ENCODE results near the gene MCTP1. TPM values are rescaled to one million over a fixed set of nuclear protein-coding genes. Genes with fewer than 3 reads are reported as not detected.

MCTP1 gene
- total and polyA plus RNA-seq, 4 experiments from 2014 or later = 0.31 to 0.42 (median 0.39) TPM; not detected in 1

DNA sequence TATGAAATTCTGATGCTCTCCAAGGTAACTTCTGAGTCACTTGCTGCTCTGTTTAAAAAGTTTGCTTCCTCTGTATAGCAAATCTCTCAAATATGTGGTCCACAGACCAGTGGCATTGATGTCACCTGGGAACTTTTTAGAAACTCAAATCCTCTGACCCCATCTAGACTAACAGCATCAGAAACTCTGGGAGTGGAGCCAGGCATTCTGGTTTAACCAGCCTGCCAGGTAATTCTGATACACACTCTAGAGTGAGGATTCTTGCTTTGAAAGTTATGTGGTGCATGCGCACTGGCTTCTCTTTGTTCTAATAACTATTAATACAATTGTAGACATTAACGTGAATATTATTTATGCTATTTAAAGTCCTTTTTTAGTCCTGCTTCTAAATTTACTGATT, 368.3 kb downstream of the MCTP1 start:
- ChIA-PET POLR2A (ENCODE audit: partially characterized antibody) (no interaction called here), CTCF (ENCODE audit: partially characterized antibody) (no interaction called here)
- no peaks in the 10 kb centered on the region for H3K27me3 ChIP-seq (ENCODE audit: insufficient read depth, low read length)
- DNase-seq = no peak
- H3K27ac ChIP-seq (ENCODE audit: low read depth, low read length) = no peak overlapping the region
- Mint-ChIP-seq H3K4me1 (no peaks in the 10 kb centered on the region), H3K27me3 (peaks cover 1 to 5% of the 10 kb centered on the region in 2 donors), H3K36me3 (no peaks in the 10 kb centered on the region), H3K9me3 (no peaks in the 10 kb centered on the region), H3K27ac (no peak overlapping the region), H3K4me3 (no peak overlapping the region)
- intact Hi-C loops (cut with micrococcal nuclease) = no loop called here
- H3K36me3 ChIP-seq (ENCODE audit: insufficient read depth, low read length) = no peaks in the 10 kb centered on the region
- no peaks in the 10 kb centered on the region for H3K9me3 ChIP-seq (ENCODE audit: control insufficient read depth in 1 of 2, low read length in 2 of 2)
- no peak overlapping the region for H3K4me3 ChIP-seq (ENCODE audit: low read length in 2 of 2)
- H3K4me1 ChIP-seq (ENCODE audit: insufficient read depth, low read length) = no peaks in the 10 kb centered on the region

DNA sequence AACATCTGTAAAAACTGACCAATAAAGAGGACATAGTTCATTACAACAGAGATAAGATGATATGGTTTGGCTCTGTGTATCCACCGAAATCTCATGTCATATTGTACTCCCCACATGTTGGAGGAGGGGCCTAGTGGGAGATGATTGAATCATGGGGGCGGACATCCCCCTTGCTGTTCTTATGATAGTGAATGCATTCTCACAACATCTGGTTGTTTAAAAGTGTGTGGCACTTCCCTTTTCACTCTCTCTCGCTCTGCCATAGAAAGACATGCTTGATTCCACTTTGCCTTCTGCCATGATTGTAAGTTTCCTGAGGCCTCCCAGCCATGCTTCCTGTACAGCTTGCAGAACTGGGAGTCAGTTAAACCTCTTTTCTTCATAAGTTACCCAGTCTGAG, 373.6 kb downstream of the MCTP1 start:
- CTCF ChIA-PET (ENCODE audit: partially characterized antibody) = no interaction called here
- Histone ChIP-seq H3K36me3 (ENCODE audit: insufficient read depth, low read length) (no peaks in the 10 kb centered on the region), H3K27me3 (ENCODE audit: insufficient read depth, low read length) (no peaks in the 10 kb centered on the region), H3K27ac (ENCODE audit: low read depth, low read length) (no peak overlapping the region), H3K4me3 (ENCODE audit: low read length in 2 of 2) (no peak overlapping the region), H3K4me1 (ENCODE audit: insufficient read depth, low read length) (no peaks in the 10 kb centered on the region), H3K9me3 (ENCODE audit: control insufficient read depth in 1 of 2, low read length in 2 of 2) (no peaks in the 10 kb centered on the region)
- POLR2A ChIA-PET (ENCODE audit: partially characterized antibody) = no interaction called here
- intact Hi-C loops (cut with micrococcal nuclease) = no loop called here
- Mint-ChIP-seq H3K36me3 (no peaks in the 10 kb centered on the region), H3K4me3 (no peak overlapping the region), H3K9me3 (no peaks in the 10 kb centered on the region), H3K4me1 (no peaks in the 10 kb centered on the region), H3K27ac (no peak overlapping the region), H3K27me3 (peaks cover 0 to 2% of the 10 kb centered on the region in 2 donors)
- no peak for DNase-seq

DNA sequence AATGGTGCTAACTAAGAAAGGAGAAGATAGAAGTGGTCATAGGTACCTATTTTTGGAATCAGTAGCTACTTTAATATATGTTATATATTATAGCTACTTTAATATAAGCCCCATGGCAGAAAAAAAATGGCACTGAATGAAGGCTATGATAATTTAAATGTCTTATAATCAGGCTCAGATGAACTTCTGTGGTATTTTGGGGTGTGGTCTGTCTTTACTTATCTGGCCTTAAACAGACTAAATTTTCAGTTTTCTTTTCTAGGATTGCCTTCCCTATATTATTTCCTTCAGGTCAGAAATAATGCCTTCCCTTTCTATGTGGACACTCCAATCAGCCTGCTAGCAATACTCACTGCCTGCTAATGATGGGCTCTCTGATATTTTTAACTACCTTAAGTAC, 374.2 kb downstream of the MCTP1 start:
- Mint-ChIP-seq H3K4me1 (no peaks in the 10 kb centered on the region), H3K27me3 (no peaks in the 10 kb centered on the region), H3K36me3 (no peaks in the 10 kb centered on the region), H3K9me3 (no peaks in the 10 kb centered on the region), H3K4me3 (no peak overlapping the region), H3K27ac (no peak overlapping the region)
- H3K36me3 ChIP-seq (ENCODE audit: insufficient read depth, low read length) = no peaks in the 10 kb centered on the region
- no peaks in the 10 kb centered on the region for H3K4me1 ChIP-seq (ENCODE audit: insufficient read depth, low read length)
- no peak overlapping the region for H3K4me3 ChIP-seq (ENCODE audit: low read length in 2 of 2)
- no peak for DNase-seq
- H3K9me3 ChIP-seq (ENCODE audit: control insufficient read depth in 1 of 2, low read length in 2 of 2) = no peaks in the 10 kb centered on the region
- no peak overlapping the region for H3K27ac ChIP-seq (ENCODE audit: low read depth, low read length)
- intact Hi-C loops (cut with micrococcal nuclease) = no loop called here
- ChIA-PET POLR2A (ENCODE audit: partially characterized antibody) (no interaction called here), CTCF (ENCODE audit: partially characterized antibody) (no interaction called here)
- no peaks in the 10 kb centered on the region for H3K27me3 ChIP-seq (ENCODE audit: insufficient read depth, low read length)

DNA sequence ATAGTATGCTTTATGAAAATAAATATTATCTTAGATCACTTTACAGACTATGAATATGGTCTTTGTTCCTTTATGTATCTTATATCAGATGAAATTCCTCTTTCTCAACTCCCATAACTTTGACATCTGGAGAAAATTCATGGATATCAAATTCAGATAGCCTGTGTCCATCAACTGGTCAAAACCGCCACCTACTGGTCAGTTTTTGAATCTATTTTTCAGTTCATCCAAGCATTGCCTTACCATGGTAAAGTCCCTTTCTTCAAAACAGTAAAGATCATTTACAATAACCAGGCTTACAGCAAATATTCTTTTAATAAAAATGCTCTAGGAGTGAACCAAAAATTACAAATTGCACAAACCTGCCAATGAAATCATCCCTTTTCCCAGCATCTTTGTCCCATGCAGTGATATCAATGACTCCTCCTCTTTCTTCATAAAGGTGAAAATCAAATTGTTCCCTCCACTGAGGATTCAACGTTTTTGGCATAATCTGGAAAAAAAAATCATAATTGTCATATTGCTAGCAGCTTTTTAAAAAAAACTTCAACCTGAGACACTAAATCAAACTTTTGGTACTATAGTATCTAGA, 375.9 kb downstream of the MCTP1 start:
- Mint-ChIP-seq H3K4me1 (no peaks in the 10 kb centered on the region), H3K27me3 (no peaks in the 10 kb centered on the region), H3K27ac (no peak overlapping the region), H3K36me3 (no peaks in the 10 kb centered on the region), H3K4me3 (no peak overlapping the region), H3K9me3 (no peaks in the 10 kb centered on the region)
- Histone ChIP-seq H3K27ac (ENCODE audit: low read depth, low read length) (no peak overlapping the region), H3K27me3 (ENCODE audit: insufficient read depth, low read length) (no peaks in the 10 kb centered on the region), H3K36me3 (ENCODE audit: insufficient read depth, low read length) (no peaks in the 10 kb centered on the region), H3K4me1 (ENCODE audit: insufficient read depth, low read length) (no peaks in the 10 kb centered on the region), H3K9me3 (ENCODE audit: control insufficient read depth in 1 of 2, low read length in 2 of 2) (no peaks in the 10 kb centered on the region), H3K4me3 (ENCODE audit: low read length in 2 of 2) (no peak overlapping the region)
- POLR2A ChIA-PET (ENCODE audit: partially characterized antibody) = no interaction called here
- DNase-seq = peak in 2 of 5 donors; percentile 2 to 5
- CTCF ChIA-PET (ENCODE audit: partially characterized antibody) = no interaction called here
- intact Hi-C loops (cut with micrococcal nuclease) = no loop called here

DNA sequence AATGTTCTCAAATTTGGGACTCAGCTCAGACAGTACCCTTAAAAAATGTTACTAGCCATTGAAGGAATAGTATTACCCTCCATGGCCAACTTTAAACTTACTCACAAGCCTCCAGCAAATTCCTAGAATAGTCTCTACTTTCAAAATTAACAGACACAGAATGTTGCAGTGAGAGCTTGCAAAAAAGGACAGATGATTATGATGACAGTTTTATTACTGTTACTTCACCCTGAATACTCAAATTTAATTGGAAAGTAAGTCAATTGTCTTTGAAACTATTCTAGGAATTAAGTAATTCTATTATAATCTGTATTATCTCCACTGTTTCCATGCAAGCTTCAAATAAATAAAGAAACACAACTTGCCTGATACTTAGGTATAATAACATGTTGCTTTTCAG, 378.1 kb downstream of the MCTP1 start:
- H3K9me3 ChIP-seq (ENCODE audit: control insufficient read depth in 1 of 2, low read length in 2 of 2) = no peaks in the 10 kb centered on the region
- no peaks in the 10 kb centered on the region for H3K9me3 Mint-ChIP-seq
- CTCF ChIA-PET (ENCODE audit: partially characterized antibody) = no interaction called here
- no peak for DNase-seq
- no peaks in the 10 kb centered on the region for H3K4me1 ChIP-seq (ENCODE audit: insufficient read depth, low read length)
- H3K4me3 Mint-ChIP-seq = no peak overlapping the region
- H3K36me3 Mint-ChIP-seq = no peaks in the 10 kb centered on the region
- H3K4me3 ChIP-seq (ENCODE audit: low read length in 2 of 2) = no peak overlapping the region
- H3K27me3 ChIP-seq (ENCODE audit: insufficient read depth, low read length) = no peaks in the 10 kb centered on the region
- no peak overlapping the region for H3K27ac Mint-ChIP-seq
- no peaks in the 10 kb centered on the region for H3K4me1 Mint-ChIP-seq
- POLR2A ChIA-PET (ENCODE audit: partially characterized antibody) = no interaction called here
- intact Hi-C loops (cut with micrococcal nuclease) = no loop called here
- H3K36me3 ChIP-seq (ENCODE audit: insufficient read depth, low read length) = no peaks in the 10 kb centered on the region
- H3K27me3 Mint-ChIP-seq = no peaks in the 10 kb centered on the region
- H3K27ac ChIP-seq (ENCODE audit: low read depth, low read length) = no peak overlapping the region

DNA sequence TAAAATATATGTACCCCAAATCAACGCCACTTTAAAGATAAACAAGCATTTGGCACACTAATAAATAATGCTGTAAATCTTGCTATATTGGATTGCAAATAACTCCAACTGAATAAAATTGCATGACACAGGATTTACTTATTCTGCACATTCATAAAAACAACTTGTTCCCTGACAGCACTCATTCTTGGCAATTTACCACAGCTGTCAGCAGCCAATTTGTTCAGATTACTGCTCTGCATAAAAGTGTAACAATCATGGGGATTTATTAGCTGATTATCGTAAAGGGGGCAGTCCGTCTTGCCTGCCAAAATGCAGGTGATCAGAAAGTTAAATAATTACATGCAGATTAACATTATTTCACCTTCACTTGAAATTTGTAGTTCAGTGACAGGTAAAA, 381.2 kb downstream of the MCTP1 start:
- CTCF ChIA-PET (ENCODE audit: partially characterized antibody) = no interaction called here
- DNase-seq = no peak
- H3K27ac ChIP-seq (ENCODE audit: low read depth, low read length) = no peak overlapping the region
- no peak overlapping the region for H3K4me3 ChIP-seq (ENCODE audit: low read length in 2 of 2)
- Mint-ChIP-seq H3K4me3 (no peak overlapping the region), H3K9me3 (no peaks in the 10 kb centered on the region), H3K27me3 (peaks cover 0 to 1% of the 10 kb centered on the region in 2 donors), H3K27ac (no peak overlapping the region), H3K4me1 (no peaks in the 10 kb centered on the region), H3K36me3 (no peaks in the 10 kb centered on the region)
- H3K4me1 ChIP-seq (ENCODE audit: insufficient read depth, low read length) = no peaks in the 10 kb centered on the region
- intact Hi-C loops (cut with micrococcal nuclease) = no loop called here
- H3K27me3 ChIP-seq (ENCODE audit: insufficient read depth, low read length) = no peaks in the 10 kb centered on the region
- H3K36me3 ChIP-seq (ENCODE audit: insufficient read depth, low read length) = no peaks in the 10 kb centered on the region
- POLR2A ChIA-PET (ENCODE audit: partially characterized antibody) = no interaction called here
- no peaks in the 10 kb centered on the region for H3K9me3 ChIP-seq (ENCODE audit: control insufficient read depth in 1 of 2, low read length in 2 of 2)

DNA sequence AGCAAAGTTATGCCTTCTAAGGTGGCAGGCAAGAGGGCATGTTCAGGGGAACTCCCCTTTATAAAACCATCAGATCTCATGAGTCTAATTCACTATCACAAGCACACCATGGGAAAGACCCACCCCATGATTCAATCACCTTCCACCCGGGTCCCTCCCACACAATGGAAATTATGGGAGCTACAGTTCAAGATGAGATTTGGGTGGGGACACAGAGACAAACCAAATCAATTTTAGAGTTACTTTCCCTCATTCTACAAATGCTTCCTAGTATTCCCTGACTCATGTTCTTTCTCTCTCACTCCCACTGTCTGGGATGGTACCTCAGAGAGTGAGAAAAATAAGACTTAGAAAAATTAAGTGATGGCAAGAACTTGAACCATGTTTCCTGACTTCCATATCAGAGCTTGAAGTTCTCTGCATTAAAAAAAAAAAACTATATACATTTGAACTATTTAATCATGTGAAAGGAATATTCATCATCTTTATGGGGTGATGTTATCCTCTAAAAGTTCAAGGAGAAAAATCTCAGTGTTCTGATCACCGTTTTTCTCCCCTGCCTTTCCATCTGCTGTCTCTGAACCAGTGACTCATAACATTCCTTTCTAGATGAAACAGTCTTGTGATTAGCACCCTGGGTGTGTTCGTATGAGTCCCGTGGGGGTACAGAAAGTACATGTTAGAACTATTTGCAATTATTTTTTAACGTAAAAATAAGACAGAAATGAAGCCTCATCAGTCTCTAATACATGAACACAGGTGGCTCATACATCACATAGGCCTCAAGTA, 383.5 kb downstream of the MCTP1 start:
- H3K4me1 Mint-ChIP-seq = no peaks in the 10 kb centered on the region
- H3K27ac Mint-ChIP-seq = no peak overlapping the region
- no peaks in the 10 kb centered on the region for H3K36me3 Mint-ChIP-seq
- Histone ChIP-seq H3K27ac (ENCODE audit: low read depth, low read length) (no peak overlapping the region), H3K9me3 (ENCODE audit: control insufficient read depth in 1 of 2, low read length in 2 of 2) (no peaks in the 10 kb centered on the region), H3K4me1 (ENCODE audit: insufficient read depth, low read length) (no peaks in the 10 kb centered on the region), H3K4me3 (ENCODE audit: low read length in 2 of 2) (no peak overlapping the region), H3K27me3 (ENCODE audit: insufficient read depth, low read length) (no peaks in the 10 kb centered on the region), H3K36me3 (ENCODE audit: insufficient read depth, low read length) (no peaks in the 10 kb centered on the region)
- CTCF ChIA-PET (ENCODE audit: partially characterized antibody) = no interaction called here
- peaks cover 0 to 1% of the 10 kb centered on the region in 2 donors for H3K27me3 Mint-ChIP-seq
- POLR2A ChIA-PET (ENCODE audit: partially characterized antibody) = no interaction called here
- no peak overlapping the region for H3K4me3 Mint-ChIP-seq
- intact Hi-C loops (cut with micrococcal nuclease) = no loop called here
- no peaks in the 10 kb centered on the region for H3K9me3 Mint-ChIP-seq
- no peak for DNase-seq

All from CD4-positive, alpha-beta memory T cell (primary cell).